ENCODE data around the gene PKN3.

PKN3 gene

DNA sequence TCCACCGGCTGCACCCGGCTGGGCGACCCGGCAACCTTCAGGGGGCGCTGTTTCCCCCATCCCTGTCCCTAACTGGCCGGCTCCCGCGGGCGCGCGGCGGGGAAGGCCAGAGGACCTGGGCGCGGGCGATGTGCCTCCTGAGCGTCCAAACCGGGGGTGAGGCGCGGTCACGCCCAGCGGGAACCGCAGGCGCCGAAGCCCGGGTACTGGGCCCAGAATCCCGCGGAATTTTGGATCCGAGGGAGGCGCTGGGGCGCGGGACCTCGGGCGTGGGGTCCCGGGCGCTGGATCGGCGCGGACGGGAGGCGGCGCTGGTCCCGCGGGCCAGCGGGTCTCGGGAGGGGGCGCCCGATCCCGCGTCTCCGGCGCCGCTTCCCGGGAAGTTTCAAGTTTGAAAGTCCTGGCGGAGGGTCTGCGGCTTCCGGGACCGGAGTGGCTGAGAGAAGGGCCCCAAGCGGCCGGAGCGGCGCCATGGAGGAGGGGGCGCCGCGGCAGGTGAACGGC is at the start of gene PKN3:
PKN3 (plus strand) TSS at position 59 of the 504 bp plus-strand sequence; CDS start at position 472, 413 bp downstream.
- TF ChIP-seq SNAI2 (CRISPR knock-in tag; IDR thresholded peaks at IDR 0.05) (no peak), ZNF565 (CRISPR knock-in tag; conservative IDR thresholded peaks at IDR 0.05; ENCODE audit: low read depth) (no peak), CSDC2 (CRISPR knock-in tag; IDR thresholded peaks at IDR 0.05) (no peak), TCF4 (CRISPR knock-in tag; IDR thresholded peaks at IDR 0.05; ENCODE audit: borderline replicate concordance) (no peak), ZFP3 (CRISPR knock-in tag; IDR thresholded peaks at IDR 0.05) (no peak), OSR1 (CRISPR knock-in tag; IDR thresholded peaks at IDR 0.05) (no peak), RARB (CRISPR knock-in tag; IDR thresholded peaks at IDR 0.05) (no peak), BACH2 (CRISPR knock-in tag; IDR thresholded peaks at IDR 0.05; ENCODE audit: borderline replicate concordance) (no peak), ARNTL (CRISPR knock-in tag; IDR thresholded peaks at IDR 0.05; ENCODE audit: borderline replicate concordance, low read depth) (no peak), GLIS3 (CRISPR knock-in tag; IDR thresholded peaks at IDR 0.05) (no peak)
- TF ChIP-seq, protein P1, sequence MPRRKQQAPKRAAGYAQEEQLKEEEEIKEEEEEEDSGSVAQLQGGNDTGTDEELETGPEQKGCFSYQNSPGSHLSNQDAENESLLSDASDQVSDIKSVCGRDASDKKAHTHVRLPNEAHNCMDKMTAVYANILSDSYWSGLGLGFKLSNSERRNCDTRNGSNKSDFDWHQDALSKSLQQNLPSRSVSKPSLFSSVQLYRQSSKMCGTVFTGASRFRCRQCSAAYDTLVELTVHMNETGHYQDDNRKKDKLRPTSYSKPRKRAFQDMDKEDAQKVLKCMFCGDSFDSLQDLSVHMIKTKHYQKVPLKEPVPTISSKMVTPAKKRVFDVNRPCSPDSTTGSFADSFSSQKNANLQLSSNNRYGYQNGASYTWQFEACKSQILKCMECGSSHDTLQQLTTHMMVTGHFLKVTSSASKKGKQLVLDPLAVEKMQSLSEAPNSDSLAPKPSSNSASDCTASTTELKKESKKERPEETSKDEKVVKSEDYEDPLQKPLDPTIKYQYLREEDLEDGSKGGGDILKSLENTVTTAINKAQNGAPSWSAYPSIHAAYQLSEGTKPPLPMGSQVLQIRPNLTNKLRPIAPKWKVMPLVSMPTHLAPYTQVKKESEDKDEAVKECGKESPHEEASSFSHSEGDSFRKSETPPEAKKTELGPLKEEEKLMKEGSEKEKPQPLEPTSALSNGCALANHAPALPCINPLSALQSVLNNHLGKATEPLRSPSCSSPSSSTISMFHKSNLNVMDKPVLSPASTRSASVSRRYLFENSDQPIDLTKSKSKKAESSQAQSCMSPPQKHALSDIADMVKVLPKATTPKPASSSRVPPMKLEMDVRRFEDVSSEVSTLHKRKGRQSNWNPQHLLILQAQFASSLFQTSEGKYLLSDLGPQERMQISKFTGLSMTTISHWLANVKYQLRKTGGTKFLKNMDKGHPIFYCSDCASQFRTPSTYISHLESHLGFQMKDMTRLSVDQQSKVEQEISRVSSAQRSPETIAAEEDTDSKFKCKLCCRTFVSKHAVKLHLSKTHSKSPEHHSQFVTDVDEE (CRISPR knock-in tag; IDR thresholded peaks at IDR 0.05) = no peak
- TF ChIP-seq, protein P2, sequence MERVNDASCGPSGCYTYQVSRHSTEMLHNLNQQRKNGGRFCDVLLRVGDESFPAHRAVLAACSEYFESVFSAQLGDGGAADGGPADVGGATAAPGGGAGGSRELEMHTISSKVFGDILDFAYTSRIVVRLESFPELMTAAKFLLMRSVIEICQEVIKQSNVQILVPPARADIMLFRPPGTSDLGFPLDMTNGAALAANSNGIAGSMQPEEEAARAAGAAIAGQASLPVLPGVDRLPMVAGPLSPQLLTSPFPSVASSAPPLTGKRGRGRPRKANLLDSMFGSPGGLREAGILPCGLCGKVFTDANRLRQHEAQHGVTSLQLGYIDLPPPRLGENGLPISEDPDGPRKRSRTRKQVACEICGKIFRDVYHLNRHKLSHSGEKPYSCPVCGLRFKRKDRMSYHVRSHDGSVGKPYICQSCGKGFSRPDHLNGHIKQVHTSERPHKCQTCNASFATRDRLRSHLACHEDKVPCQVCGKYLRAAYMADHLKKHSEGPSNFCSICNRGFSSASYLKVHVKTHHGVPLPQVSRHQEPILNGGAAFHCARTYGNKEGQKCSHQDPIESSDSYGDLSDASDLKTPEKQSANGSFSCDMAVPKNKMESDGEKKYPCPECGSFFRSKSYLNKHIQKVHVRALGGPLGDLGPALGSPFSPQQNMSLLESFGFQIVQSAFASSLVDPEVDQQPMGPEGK (CRISPR knock-in tag; IDR thresholded peaks at IDR 0.05; ENCODE audit: borderline replicate concordance) = no peak
- TF ChIP-seq, protein P3, sequence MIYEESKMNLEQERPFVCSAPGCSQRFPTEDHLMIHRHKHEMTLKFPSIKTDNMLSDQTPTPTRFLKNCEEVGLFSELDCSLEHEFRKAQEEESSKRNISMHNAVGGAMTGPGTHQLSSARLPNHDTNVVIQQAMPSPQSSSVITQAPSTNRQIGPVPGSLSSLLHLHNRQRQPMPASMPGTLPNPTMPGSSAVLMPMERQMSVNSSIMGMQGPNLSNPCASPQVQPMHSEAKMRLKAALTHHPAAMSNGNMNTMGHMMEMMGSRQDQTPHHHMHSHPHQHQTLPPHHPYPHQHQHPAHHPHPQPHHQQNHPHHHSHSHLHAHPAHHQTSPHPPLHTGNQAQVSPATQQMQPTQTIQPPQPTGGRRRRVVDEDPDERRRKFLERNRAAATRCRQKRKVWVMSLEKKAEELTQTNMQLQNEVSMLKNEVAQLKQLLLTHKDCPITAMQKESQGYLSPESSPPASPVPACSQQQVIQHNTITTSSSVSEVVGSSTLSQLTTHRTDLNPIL (CRISPR knock-in tag; IDR thresholded peaks at IDR 0.05; ENCODE audit: low read depth) = no peak
- ATAC-seq = peak; percentile 93

DNA sequence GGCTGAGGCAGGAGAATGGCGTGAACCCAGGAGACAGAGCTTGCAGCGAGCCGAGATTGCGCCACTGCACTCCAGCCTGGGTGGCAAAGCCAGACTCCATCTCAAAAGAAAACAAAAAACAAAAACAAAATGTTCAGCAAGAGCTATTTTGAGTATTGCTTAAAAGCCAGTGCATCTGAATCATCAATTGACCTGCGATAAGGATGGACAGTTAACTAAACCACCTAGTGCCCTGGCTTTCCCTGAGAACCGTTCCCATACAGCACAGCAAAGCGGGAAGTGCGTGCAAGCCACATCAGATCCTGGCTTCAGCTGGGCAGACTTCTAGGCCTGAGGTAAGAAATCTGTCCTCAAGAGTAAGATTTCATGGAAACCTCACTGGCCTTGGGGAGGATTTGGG is 48.4 kb upstream of the PKN3 start:
- TF ChIP-seq, protein P3 (CRISPR knock-in tag; IDR thresholded peaks at IDR 0.05; ENCODE audit: low read depth) = no peak
- TF ChIP-seq RARB (CRISPR knock-in tag; IDR thresholded peaks at IDR 0.05) = no peak
- TF ChIP-seq, protein P2 (CRISPR knock-in tag; IDR thresholded peaks at IDR 0.05; ENCODE audit: borderline replicate concordance) = no peak
- TF ChIP-seq SNAI2 (CRISPR knock-in tag; IDR thresholded peaks at IDR 0.05) = no peak
- TF ChIP-seq ISL1 (CRISPR knock-in tag; IDR thresholded peaks at IDR 0.05) = no peak
- TF ChIP-seq ZFP3 (CRISPR knock-in tag; IDR thresholded peaks at IDR 0.05) = no peak
- no peak for TF ChIP-seq ESRRG (CRISPR knock-in tag; IDR thresholded peaks at IDR 0.05)
- ATAC-seq = no peak

DNA sequence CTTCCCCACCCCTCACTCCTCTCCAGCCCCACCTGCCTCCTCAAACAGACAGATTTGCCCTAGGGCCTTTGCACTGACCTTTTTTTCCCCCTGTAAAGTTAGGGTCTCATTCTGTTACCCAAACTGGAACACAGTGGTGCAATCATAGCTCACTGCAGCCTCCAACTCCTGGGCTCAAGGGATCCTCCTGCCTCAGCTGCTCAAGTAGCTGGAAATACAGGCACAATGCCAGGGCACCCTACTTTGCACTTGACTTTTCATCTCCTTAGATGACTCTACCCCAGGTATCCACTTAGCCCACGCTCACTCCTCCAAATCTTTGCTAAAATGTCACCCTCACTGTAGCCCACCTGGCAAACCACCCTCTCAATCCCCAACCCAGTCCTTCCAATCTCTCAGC is 47.8 kb upstream of the PKN3 start:
- TF ChIP-seq PPARA (CRISPR knock-in tag; IDR thresholded peaks at IDR 0.05; ENCODE audit: borderline replicate concordance) = no peak
- no peak for TF ChIP-seq BACH2 (CRISPR knock-in tag; IDR thresholded peaks at IDR 0.05; ENCODE audit: borderline replicate concordance)
- TF ChIP-seq OSR1 (CRISPR knock-in tag; IDR thresholded peaks at IDR 0.05) = no peak
- TF ChIP-seq ZNF70 (CRISPR knock-in tag; IDR thresholded peaks at IDR 0.05) = no peak
- no peak for ATAC-seq
